T-cell (primary cell): ENCODE results near the gene TNFRSF14. TPM values are rescaled to one million over a fixed set of nuclear protein-coding genes. Genes with fewer than 3 reads are reported as not detected.

Experiments used
- ATAC-seq, 4 experiments: fragments of 200-7000 bp in 3 of 4; fragments of 150-1000 bp in 1 of 4; cut with Tn5 transposase; replicated peaks in 1 of 4; 1 replicate in 3 of 4; 2 replicates in 1 of 4; pipeline ENCODE4 v1.10.0; 2021; ENCODE audit warnings: moderate library complexity in 3 of 4, mild to moderate bottlenecking in 2 of 4, moderate number of reproducible peaks in 1 of 4
- CTCF ChIA-PET, 2 donors: fragments of 300-600 bp; sonication (Branson Sonifier 250); formaldehyde crosslinking; loops; one replicate each; lab custom pipeline; 2022; ENCODE audit warnings: antibody characterized with exemption in 2 of 2; lab: Charles Lee
- POLR2A ChIA-PET, 2 donors: fragments of 300-600 bp; sonication (Branson Sonifier 250); formaldehyde crosslinking; loops; one replicate each; lab custom pipeline; 2022; ENCODE audit warnings: antibody characterized with exemption in 2 of 2; lab: Charles Lee
- DNase-seq, 35 experiments: peaks; one replicate each; pipeline versions ENCODE4 v3.0.0 to v3.0.0-alpha.2; 2013 to 2023
- H3K27ac ChIP-seq: one replicate; pipeline ENCODE4 v1.5.1; 2013; ENCODE audit warnings: low read length
- H3K27me3 ChIP-seq, 2 experiments: replicated peaks in 1 of 2; 1 replicate in 1 of 2; 2 replicates in 1 of 2; pipeline versions ENCODE4 v1.6.1 to v1.7.0; 2013; ENCODE audit warnings: low read length in 1 of 2, mixed read lengths in 1 of 2; ENCODE audit not compliant: control insufficient read depth in 2 of 2, insufficient read depth in 2 of 2; ENCODE audit errors: extremely low read depth in 1 of 2
- H3K36me3 ChIP-seq, 2 donors: 1 replicate in 1 of 2; 2 replicates in 1 of 2; pipeline versions ENCODE4 v1.6.1 to v1.7.0; 2013; ENCODE audit warnings: low read length in 1 of 2; ENCODE audit not compliant: control insufficient read depth in 2 of 2, insufficient read depth in 1 of 2; ENCODE audit errors: extremely low read depth in 1 of 2
- H3K4me1 ChIP-seq, 2 experiments: 1 replicate in 1 of 2; 2 replicates in 1 of 2; pipeline versions ENCODE4 v1.6.1 to v1.7.0; 2013; ENCODE audit warnings: low read length in 2 of 2, mixed read lengths in 1 of 2; ENCODE audit not compliant: insufficient read depth in 2 of 2, control insufficient read depth in 1 of 2; ENCODE audit errors: extremely low read depth in 1 of 2
- H3K4me3 ChIP-seq, 2 donors: 1 replicate in 1 of 2; 2 replicates in 1 of 2; pipeline versions ENCODE4 v1.5.1 to v1.7.0; 2013; ENCODE audit warnings: mild to moderate bottlenecking in 2 of 2, low read length in 1 of 2, moderate library complexity in 1 of 2; ENCODE audit not compliant: control insufficient read depth in 1 of 2; ENCODE audit errors: extremely low read depth in 1 of 2
- H3K9me3 ChIP-seq: 2 replicates; pipeline ENCODE4 v1.7.0; 2013
- H3K27ac Mint-ChIP-seq, 2 donors: one replicate each; pipeline ENCODE4 v1.8.0; 2020 to 2021; ENCODE audit warnings: mild to moderate bottlenecking in 2 of 2, mixed read lengths in 2 of 2
- H3K27me3 Mint-ChIP-seq, 2 donors: one replicate each; pipeline ENCODE4 v1.8.0; 2021 to 2022; ENCODE audit warnings: mixed read lengths in 2 of 2
- H3K36me3 Mint-ChIP-seq: one replicate; pipeline ENCODE4 v1.8.0; 2021; ENCODE audit warnings: mixed read lengths
- H3K4me1 Mint-ChIP-seq, 3 donors: one replicate each; pipeline ENCODE4 v1.8.0; 2020 to 2022; ENCODE audit warnings: mixed read lengths in 3 of 3, mild to moderate bottlenecking in 1 of 3
- H3K4me3 Mint-ChIP-seq, 3 donors: one replicate each; pipeline ENCODE4 v1.8.0; 2020 to 2022; ENCODE audit warnings: mild to moderate bottlenecking in 3 of 3, mixed read lengths in 3 of 3, moderate library complexity in 3 of 3
- H3K9me3 Mint-ChIP-seq, 3 donors: one replicate each; pipeline ENCODE4 v1.8.0; 2020 to 2022; ENCODE audit warnings: mixed read lengths in 3 of 3
- WGBS: methylation state at CpG from one replicate; pipeline ENCODE4 v1.1.5; 2013; ENCODE audit warnings: missing lambda C conversion rate; ENCODE audit not compliant: insufficient coverage; 5-methylcytosine and 5-hydroxymethylcytosine counted together
- total RNA-seq, 35 experiments: library from RNA in 6 of 35; stranded (reverse) in 6 of 35; fragments of 120-200 nt in 1 of 35; gene quantifications; one replicate each; pipeline versions ENCODE4 v1.2.1 to v1.2.4 and lab custom pipeline; 2013 to 2026

Gene TNFRSF14
- total RNA-seq, 5 donors from 2014 or later (not counting 1 experiment from before 2014, with no cell fraction given) = 163 to 214 (median 211) TPM

DNA sequence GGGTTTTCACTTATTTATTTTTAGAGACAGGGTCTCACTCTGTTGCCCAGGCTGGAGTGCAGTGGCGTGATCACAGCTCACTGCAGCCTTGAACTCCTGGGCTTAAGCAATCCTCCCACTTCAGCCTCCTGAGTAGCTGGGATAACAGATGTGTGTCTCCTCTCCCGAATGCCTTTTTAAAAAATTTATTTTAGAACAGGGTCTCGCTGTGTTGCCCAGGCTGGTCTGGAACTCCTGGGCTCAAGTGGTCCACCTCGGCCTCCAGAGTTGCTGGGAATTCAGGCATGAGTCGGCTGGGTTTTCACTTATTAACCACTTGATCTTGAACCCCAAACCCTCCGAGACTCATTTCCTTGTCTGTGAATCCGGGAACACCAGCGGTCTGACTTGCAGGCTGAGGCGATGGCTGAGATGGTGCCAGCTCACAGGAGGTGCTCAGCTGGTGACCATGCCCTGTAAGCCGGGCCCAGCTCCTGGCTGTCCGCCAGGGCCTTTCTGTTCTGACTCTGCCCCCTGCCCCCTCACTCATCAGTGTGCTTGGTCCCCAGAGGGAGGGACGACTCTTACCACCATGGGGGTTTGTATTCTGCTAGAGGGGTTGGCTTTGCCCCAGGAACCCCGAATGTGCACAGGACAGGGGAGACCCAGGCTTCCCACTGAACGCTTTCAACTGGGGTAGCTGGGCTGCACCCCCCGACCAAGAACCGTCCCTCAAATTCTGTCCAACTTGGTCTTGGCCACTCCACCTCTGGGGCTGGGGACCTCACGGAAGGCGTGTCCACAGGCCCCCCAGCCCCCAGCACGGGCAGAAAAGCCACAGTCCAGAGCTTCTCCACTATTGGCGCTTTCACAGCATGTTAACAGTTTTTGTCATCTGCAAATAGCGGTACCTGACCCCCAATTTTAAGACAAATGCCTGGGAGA, 54.1 kb downstream of the TNFRSF14 start:
- Histone ChIP-seq H3K27ac (no peak overlapping the region), H3K36me3 (no peaks in the 10 kb centered on the region), H3K4me1 (peaks cover 0 to 5% of the 10 kb centered on the region in 2 experiments), H3K4me3 (no peak overlapping the region), H3K9me3 (no peaks in the 10 kb centered on the region), H3K27me3 (peaks cover 0 to 38% of the 10 kb centered on the region in 2 experiments)
- ChIA-PET POLR2A (no interaction called here), CTCF (no interaction called here)
- DNase-seq (peak in 1 of 35 experiments; percentile 10), ATAC-seq (no peak)
- H3K4me1 Mint-ChIP-seq = no peaks in the 10 kb centered on the region
- no peak overlapping the region for H3K4me3 Mint-ChIP-seq
- H3K27ac Mint-ChIP-seq = no peak overlapping the region
- no peaks in the 10 kb centered on the region for H3K36me3 Mint-ChIP-seq
- H3K9me3 Mint-ChIP-seq = peaks cover 11 to 18% (median 11%) of the 10 kb centered on the region in 3 donors
- H3K27me3 Mint-ChIP-seq = peaks cover 0 to 3% of the 10 kb centered on the region in 2 donors
- whole genome bisulfite sequencing = 82% methylated on average over 17 of the region's 21 CpGs

DNA sequence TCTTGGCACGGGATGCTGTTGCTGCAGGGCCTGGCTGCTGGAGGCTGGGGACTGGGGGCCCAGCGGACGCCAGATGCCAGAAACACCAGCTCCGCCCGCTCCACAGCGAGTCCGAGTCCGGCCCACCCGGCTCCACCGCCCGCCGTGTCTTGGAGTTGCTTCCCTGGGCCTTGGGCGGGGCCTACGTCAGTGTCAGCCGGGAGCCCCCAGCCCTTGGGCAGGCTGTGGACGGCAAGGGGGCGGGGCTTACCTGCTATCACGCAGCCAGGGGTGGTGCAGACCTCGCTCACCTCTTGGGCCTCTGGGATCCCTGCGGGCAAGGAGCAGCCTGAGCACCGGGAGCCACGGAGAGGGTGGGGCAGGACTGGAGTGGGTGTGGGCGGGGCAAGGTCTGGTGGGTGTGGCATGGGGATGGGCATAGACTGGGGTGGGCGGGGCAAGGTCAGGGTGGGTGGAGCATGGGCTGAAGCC, 54.9 kb downstream of the TNFRSF14 start:
- Histone ChIP-seq H3K9me3 (no peaks in the 10 kb centered on the region), H3K4me1 (peaks cover 0 to 5% of the 10 kb centered on the region in 2 experiments), H3K4me3 (no peak overlapping the region), H3K36me3 (no peaks in the 10 kb centered on the region), H3K27ac (no peak overlapping the region), H3K27me3 (peaks cover 0 to 39% of the 10 kb centered on the region in 2 experiments)
- Mint-ChIP-seq H3K9me3 (peaks cover 15 to 24% (median 16%) of the 10 kb centered on the region in 3 donors), H3K27me3 (peaks cover 0 to 3% of the 10 kb centered on the region in 2 donors), H3K36me3 (no peaks in the 10 kb centered on the region), H3K27ac (no peak overlapping the region), H3K4me1 (no peaks in the 10 kb centered on the region), H3K4me3 (no peak overlapping the region)
- DNase-seq (peak in 3 of 35 experiments; percentile 3 to 13 (median 12)), ATAC-seq (peak in 3 of 4 experiments; percentile 26 to 35 (median 27))
- POLR2A ChIA-PET = no interaction called here
- 30% methylated on average over 23 of the region's 24 CpGs for WGBS
- CTCF ChIA-PET = no interaction called here

GRCh38 chr1:2611621-2612437, 55.7 kb downstream of the TNFRSF14 start:
- POLR2A ChIA-PET = no interaction called here
- Histone ChIP-seq H3K4me1 (peaks cover 0 to 5% of the 10 kb centered on the region in 2 experiments), H3K36me3 (no peaks in the 10 kb centered on the region), H3K9me3 (no peaks in the 10 kb centered on the region), H3K4me3 (no peak overlapping the region), H3K27me3 (peaks cover 0 to 41% of the 10 kb centered on the region in 2 experiments), H3K27ac (no peak overlapping the region)
- H3K4me3 Mint-ChIP-seq = no peak overlapping the region
- no peak overlapping the region for H3K27ac Mint-ChIP-seq
- H3K9me3 Mint-ChIP-seq = peaks cover 15 to 31% (median 16%) of the 10 kb centered on the region in 3 donors
- CTCF ChIA-PET = no interaction called here
- H3K4me1 Mint-ChIP-seq = peaks cover 0 to 2% (median 0%) of the 10 kb centered on the region in 3 donors
- H3K27me3 Mint-ChIP-seq = peaks cover 0 to 3% of the 10 kb centered on the region in 2 donors
- WGBS = 90% methylated on average over 10 of the region's 19 CpGs
- no peak for ATAC-seq
- peak in 2 of 35 experiments; percentile 2 to 20 for DNase-seq
- no peaks in the 10 kb centered on the region for H3K36me3 Mint-ChIP-seq

GRCh38 chr1:2612591-2613365, 56.6 kb downstream of the TNFRSF14 start:
- Histone ChIP-seq H3K4me1 (peaks cover 0 to 5% of the 10 kb centered on the region in 2 experiments), H3K36me3 (no peaks in the 10 kb centered on the region), H3K27me3 (peaks cover 0 to 42% of the 10 kb centered on the region in 2 experiments), H3K9me3 (no peaks in the 10 kb centered on the region), H3K27ac (no peak overlapping the region), H3K4me3 (no peak overlapping the region)
- ChIA-PET CTCF (no interaction called here), POLR2A (no interaction called here)
- peaks cover 0 to 3% of the 10 kb centered on the region in 2 donors for H3K27me3 Mint-ChIP-seq
- ATAC-seq = no peak
- no peak overlapping the region for H3K4me3 Mint-ChIP-seq
- peak in 3 of 35 experiments; percentile 3 to 21 (median 9) for DNase-seq
- 85% methylated on average over 10 of the region's 11 CpGs for WGBS
- H3K36me3 Mint-ChIP-seq = no peaks in the 10 kb centered on the region
- H3K4me1 Mint-ChIP-seq = peaks cover 0 to 2% (median 0%) of the 10 kb centered on the region in 3 donors
- H3K9me3 Mint-ChIP-seq = peaks cover 15 to 31% (median 16%) of the 10 kb centered on the region in 3 donors
- no peak overlapping the region for H3K27ac Mint-ChIP-seq

Other genes with a start within 250 kb of the TNFRSF14 start
- gene MORN1, start 164.8 kb upstream of the TNFRSF14 start, total RNA-seq = 10 to 100 TPM in 3 of 5 donors, 1 to 10 TPM in 2; 8.2 to 17.5 (median 13.2) TPM
- gene RER1, start 164.5 kb upstream of the TNFRSF14 start, total RNA-seq = 100 to 1,000 TPM in 3 of 5 donors, 10 to 100 TPM in 2; 84.3 to 129 (median 125) TPM
- gene PEX10, start 143.8 kb upstream of the TNFRSF14 start, total RNA-seq = 10 to 100 TPM; 11.7 to 13.2 (median 12.2) TPM
- gene PLCH2, start 80.1 kb upstream of the TNFRSF14 start, total RNA-seq = 10 to 100 TPM; 20.2 to 59.1 (median 27.9) TPM
- 100 to 1,000 TPM in 3 of 5 donors, 10 to 100 TPM in 2; 51.0 to 128 (median 119) TPM for gene PANK4, start 29.8 kb upstream of the TNFRSF14 start, total RNA-seq
- not detected for gene HES5, start 26.1 kb upstream of the TNFRSF14 start, total RNA-seq
- gene PRXL2B, start 30.4 kb downstream of the TNFRSF14 start, total RNA-seq = 10 to 100 TPM; 17.3 to 37.6 (median 35.3) TPM
- 1 to 10 TPM in 3 of 5 donors, under 1 TPM in 2; 0.72 to 3.3 (median 1.0) TPM for gene MMEL1, start 76.6 kb downstream of the TNFRSF14 start, total RNA-seq
- 1 to 10 TPM; 1.6 to 6.9 (median 5.0) TPM for gene TTC34, start 245.3 kb downstream of the TNFRSF14 start, total RNA-seq